AG08395 (cell line): Measurements from ENCODE around the gene MTPN.

Source experiments
- DNase-seq: peaks from one replicate; pipeline ENCODE4 v3.0.0; 2012; ENCODE audit warnings: mixed read lengths, low spot score

Gene MTPN

GRCh38 chr7:135884495-135885232 is 92.5 kb downstream of the MTPN start:
- no peak for DNase-seq

DNA sequence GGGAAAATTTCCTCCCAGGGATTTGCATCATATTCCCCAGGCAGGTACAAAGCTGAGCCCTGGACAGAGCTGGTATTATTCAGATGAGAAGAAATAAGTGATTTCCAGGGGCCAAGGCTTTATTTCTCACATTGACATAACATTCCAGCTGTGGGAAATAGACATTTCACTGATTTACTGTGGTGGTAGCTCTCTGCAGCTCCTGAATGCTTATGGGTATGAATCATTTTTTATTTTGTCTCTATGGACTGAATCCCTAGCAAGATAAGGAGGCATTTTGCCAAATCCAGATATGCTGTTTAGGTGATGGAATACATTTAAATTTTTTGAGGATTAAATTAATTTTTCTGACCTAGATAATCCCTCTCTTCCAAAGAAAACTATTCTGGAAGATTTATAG is 97.9 kb downstream of the MTPN start:
- peak; percentile 38 for DNase-seq

DNA sequence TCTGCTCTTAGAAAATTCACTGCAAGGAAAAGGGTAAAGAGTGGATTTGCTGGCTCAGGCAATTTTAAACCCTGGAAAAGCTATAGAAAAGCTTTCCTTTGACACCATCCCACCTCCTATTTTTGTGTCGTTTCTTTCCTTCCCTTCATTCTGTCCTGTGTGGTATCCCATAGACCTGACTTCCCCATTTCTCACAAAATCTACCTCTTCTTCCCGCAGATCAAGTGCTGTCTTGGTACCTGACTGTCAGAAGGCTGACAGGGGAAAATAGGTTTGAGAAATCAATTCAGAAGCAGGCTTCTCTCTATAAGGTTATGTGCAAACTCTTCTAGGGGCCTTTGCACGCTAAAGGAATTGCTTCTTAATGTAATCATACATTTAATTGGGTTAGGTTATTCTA is 98.9 kb downstream of the MTPN start:
- DNase-seq, result no peak

DNA sequence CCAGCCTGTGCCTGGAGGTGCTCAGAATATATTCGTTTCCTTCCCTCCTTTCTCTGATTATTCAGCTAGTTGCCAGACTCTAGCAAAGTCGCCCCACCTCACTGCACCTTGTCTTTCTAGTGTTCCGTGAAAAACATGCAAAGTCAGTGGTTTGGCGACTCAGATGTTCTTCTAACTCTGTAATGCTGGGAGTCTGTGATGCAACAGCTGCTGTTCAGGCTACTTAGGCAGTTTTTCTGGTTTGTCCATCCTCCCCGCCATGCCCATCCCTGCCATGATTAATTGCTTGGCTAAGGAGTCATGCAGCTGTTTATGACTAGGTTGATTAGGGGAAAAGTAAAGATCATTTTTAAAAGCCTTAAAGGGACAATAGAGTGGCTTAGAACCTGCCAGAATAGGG is 99.4 kb downstream of the MTPN start:
- DNase-seq, result peak; percentile 48
